H9 (cell line): ENCODE results near the gene PIRT. TPM values are rescaled to one million over a fixed set of nuclear protein-coding genes. Genes with fewer than 3 reads are reported as not detected.
"Not testable (repeated sequence)": the region's sequence is repeated elsewhere in the genome, so short reads cannot be mapped to it uniquely, and the experiment has no call there.

Source experiments
- DNase-seq: peaks from one replicate; pipeline ENCODE4 v3.0.0-alpha.2; 2017
- H2AFZ ChIP-seq: one replicate; pipeline ENCODE4 v1.6.1; 2013; ENCODE audit warnings: mild to moderate bottlenecking, low read length, control low read depth, moderate library complexity
- H2AK5ac ChIP-seq: 2 replicates; pipeline ENCODE4 v1.6.1; 2013; ENCODE audit warnings: low read length, control low read depth, mixed read lengths; ENCODE audit not compliant: insufficient read length
- H2BK120ac ChIP-seq: one replicate; pipeline ENCODE4 v1.6.1; 2013; ENCODE audit warnings: low read depth, mild to moderate bottlenecking, low read length, control low read depth, inconsistent platforms; ENCODE audit not compliant: poor library complexity, severe bottlenecking
- H2BK12ac ChIP-seq: 2 replicates; pipeline ENCODE4 v1.6.1; 2013; ENCODE audit warnings: low read length, control low read depth, mixed read lengths, low read depth; ENCODE audit not compliant: insufficient read length
- H2BK15ac ChIP-seq: 2 replicates; pipeline ENCODE4 v1.6.1; 2013; ENCODE audit warnings: low read depth, low read length, control low read depth
- H2BK20ac ChIP-seq: one replicate; pipeline ENCODE4 v1.6.1; 2013; ENCODE audit warnings: low read depth, mild to moderate bottlenecking, low read length, control low read depth, inconsistent platforms; ENCODE audit not compliant: poor library complexity, severe bottlenecking
- H2BK5ac ChIP-seq: 2 replicates; pipeline ENCODE4 v1.6.1; 2013; ENCODE audit warnings: low read length, control low read depth, mixed read lengths; ENCODE audit not compliant: insufficient read length
- H3K14ac ChIP-seq: 2 replicates; pipeline ENCODE4 v1.6.1; 2013; ENCODE audit warnings: low read length, control low read depth; ENCODE audit not compliant: insufficient read depth
- H3K18ac ChIP-seq: 2 replicates; pipeline ENCODE4 v1.6.1; 2013; ENCODE audit warnings: low read depth, mild to moderate bottlenecking, mixed read lengths, low read length, control low read depth; ENCODE audit not compliant: insufficient read length
- H3K23ac ChIP-seq: 2 replicates; pipeline ENCODE4 v1.6.1; 2013; ENCODE audit warnings: low read length, control low read depth, mixed read lengths, low read depth; ENCODE audit not compliant: insufficient read length
- H3K23me2 ChIP-seq: 2 replicates; pipeline ENCODE4 v1.6.1; 2013; ENCODE audit warnings: low read depth, mild to moderate bottlenecking, mixed read lengths, low read length, control low read depth; ENCODE audit not compliant: insufficient read length, poor library complexity, severe bottlenecking
- H3K27ac ChIP-seq: 2 replicates; pipeline ENCODE4 v1.5.1; 2013; ENCODE audit warnings: low read length, control low read depth, mixed read lengths, low read depth; ENCODE audit not compliant: insufficient read length
- H3K27me3 ChIP-seq: 2 replicates; pipeline ENCODE4 v1.6.1; 2013; ENCODE audit warnings: low read length, control low read depth, inconsistent platforms; ENCODE audit not compliant: insufficient read depth
- H3K4ac ChIP-seq: 2 replicates; pipeline ENCODE4 v1.6.1; 2013; ENCODE audit warnings: low read depth, mild to moderate bottlenecking, control low read depth, inconsistent platforms, low read length, moderate library complexity
- H3K4me1 ChIP-seq: 2 replicates; pipeline ENCODE4 v1.6.1; 2013; ENCODE audit warnings: low read length, control low read depth, inconsistent platforms; ENCODE audit not compliant: insufficient read depth
- H3K4me2 ChIP-seq: 2 replicates; pipeline ENCODE4 v1.6.1; 2013; ENCODE audit warnings: low read length, control low read depth, mixed read lengths; ENCODE audit not compliant: insufficient read length, insufficient read depth
- H3K56ac ChIP-seq: 2 replicates; pipeline ENCODE4 v1.6.1; 2013; ENCODE audit warnings: low read depth, mild to moderate bottlenecking, mixed read lengths, low read length, control low read depth; ENCODE audit not compliant: insufficient read length
- H3K79me1 ChIP-seq: 2 replicates; pipeline ENCODE4 v1.6.1; 2013; ENCODE audit warnings: low read depth, mild to moderate bottlenecking, moderate library complexity, low read length, control low read depth, inconsistent platforms; ENCODE audit not compliant: insufficient read depth, poor library complexity, severe bottlenecking
- H3K79me2 ChIP-seq: 2 replicates; pipeline ENCODE4 v1.6.1; 2013; ENCODE audit warnings: low read length, control low read depth, inconsistent platforms; ENCODE audit not compliant: insufficient read depth
- H3K9ac ChIP-seq: 2 replicates; pipeline ENCODE4 v1.6.1; 2013; ENCODE audit warnings: low read length, control low read depth, mixed read lengths; ENCODE audit not compliant: insufficient read length; ENCODE audit errors: extremely low read depth
- H3K9me3 ChIP-seq: one replicate; pipeline ENCODE4 v1.6.1; 2013; ENCODE audit warnings: low read depth, low read length, inconsistent platforms; ENCODE audit not compliant: control insufficient read depth
- H3T11ph ChIP-seq: one replicate; pipeline ENCODE4 v1.6.1; 2013; ENCODE audit warnings: mild to moderate bottlenecking, low read length, control low read depth, inconsistent platforms
- H4K20me1 ChIP-seq: one replicate; pipeline ENCODE4 v1.6.1; 2013; ENCODE audit not compliant: control insufficient read depth, insufficient read length, insufficient read depth
- H4K5ac ChIP-seq: 2 replicates; pipeline ENCODE4 v1.6.1; 2013; ENCODE audit warnings: low read depth, mild to moderate bottlenecking, mixed read lengths, low read length, control low read depth; ENCODE audit not compliant: insufficient read length
- H4K8ac ChIP-seq: replicated peaks from 2 replicates; pipeline ENCODE4 v1.6.1; 2013; ENCODE audit warnings: low read length, control low read depth, mixed read lengths, low read depth; ENCODE audit not compliant: insufficient read length
- H4K91ac ChIP-seq: 2 replicates; pipeline ENCODE4 v1.6.1; 2013; ENCODE audit warnings: low read depth, mild to moderate bottlenecking, moderate library complexity, mixed read lengths, low read length, control low read depth; ENCODE audit not compliant: insufficient read length
- H3K27ac Mint-ChIP-seq, 3 experiments: 2 replicates in 2 of 3; 3 replicates in 1 of 3; pipeline ENCODE4 v1.8.0; 2020 to 2021; ENCODE audit warnings: mixed read lengths in 3 of 3, mild to moderate bottlenecking in 1 of 3, moderate library complexity in 1 of 3
- H3K27me3 Mint-ChIP-seq: 2 replicates; pipeline ENCODE4 v1.8.0; 2021; ENCODE audit warnings: low read depth, mild to moderate bottlenecking, moderate library complexity, mixed read lengths
- H3K36me3 Mint-ChIP-seq, 3 experiments: 2 replicates in 2 of 3; 3 replicates in 1 of 3; pipeline ENCODE4 v1.8.0; 2020 to 2021; ENCODE audit warnings: low read depth in 3 of 3, mixed read lengths in 3 of 3; ENCODE audit not compliant: insufficient read depth in 1 of 3
- H3K4me1 Mint-ChIP-seq, 2 experiments: 2 replicates each; pipeline ENCODE4 v1.8.0; 2020; ENCODE audit warnings: mixed read lengths in 2 of 2
- H3K4me3 Mint-ChIP-seq, 2 experiments: 2 replicates in 1 of 2; 3 replicates in 1 of 2; pipeline ENCODE4 v1.8.0; 2020 to 2021; ENCODE audit warnings: mild to moderate bottlenecking in 2 of 2, mixed read lengths in 2 of 2, moderate library complexity in 1 of 2
- H3K9me3 Mint-ChIP-seq, 2 experiments: 2 replicates in 1 of 2; 3 replicates in 1 of 2; pipeline ENCODE4 v1.8.0; 2020; ENCODE audit warnings: mild to moderate bottlenecking in 2 of 2, mixed read lengths in 2 of 2, moderate library complexity in 1 of 2
- CTCF ChIP-seq: fragments of 200-600 bp; sonication (generic); conservative IDR thresholded peaks from 3 replicates; pipeline ENCODE4 v1.8.0; 2021; ENCODE audit warnings: antibody characterized with exemption, mild to moderate bottlenecking
- WGBS: extraction: QIAGEN DNeasy Blood & Tissue Kit; methylation state at CpG from one replicate; pipeline ENCODE4 v1.1.7; 2013; ENCODE audit warnings: missing lambda C conversion rate, low lambda C conversion rate, mixed read lengths; ENCODE audit not compliant: insufficient read length; ENCODE audit errors: extremely low coverage; 5-methylcytosine and 5-hydroxymethylcytosine counted together
- total RNA-seq: library from RNA; stranded (reverse); gene quantifications from 2 replicates; pipeline ENCODE4 v1.2.1, GENCODE V29; 2021

PIRT gene
- total RNA-seq, 1 experiment from 2014 or later = not detected

DNA sequence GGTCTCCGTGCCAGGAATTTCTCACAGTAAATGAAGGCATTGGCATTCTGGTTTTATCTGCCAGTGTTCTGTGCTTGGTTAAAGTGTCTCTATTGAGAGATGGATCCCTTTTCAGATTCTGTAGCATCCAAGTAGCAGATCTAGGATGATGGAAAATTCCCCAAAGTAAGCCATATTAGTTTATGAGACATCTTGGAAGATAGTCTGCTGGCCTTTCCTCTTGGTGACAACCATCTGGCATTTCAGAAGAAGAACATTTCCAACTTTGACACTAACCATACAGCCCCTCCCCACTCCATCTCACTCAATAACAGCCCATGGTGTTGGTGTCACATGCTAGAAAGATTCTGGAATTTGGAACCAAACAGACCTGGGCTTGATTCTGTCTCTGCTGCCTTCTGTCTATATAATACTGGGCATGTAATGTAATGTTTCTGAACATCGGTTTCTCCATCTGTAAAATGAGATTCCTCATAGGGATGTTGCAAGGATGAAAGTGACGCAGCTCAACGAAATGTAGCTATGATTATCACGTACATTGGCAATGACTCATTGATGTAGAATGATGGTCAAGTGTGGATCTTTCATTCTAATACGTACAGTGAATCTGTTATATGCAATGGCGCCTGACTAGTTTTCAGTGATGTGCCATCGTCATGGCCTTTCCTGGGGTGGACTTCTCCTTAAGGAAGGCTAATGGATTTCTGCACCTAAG lies 32.6 kb upstream of the PIRT start:
- no peak for TF ChIP-seq CTCF
- H2BK20ac ChIP-seq = no peak overlapping the region
- no peak overlapping the region for H2AFZ ChIP-seq
- no peak overlapping the region for H3K56ac ChIP-seq
- H3K79me1 ChIP-seq = no peaks in the 10 kb centered on the region
- H4K20me1 ChIP-seq = no peaks in the 10 kb centered on the region
- H3K14ac ChIP-seq = no peak overlapping the region
- H2BK12ac ChIP-seq = no peak overlapping the region
- no peak overlapping the region for H3K18ac ChIP-seq
- no peak overlapping the region for H3K27ac ChIP-seq
- peaks cover 5% of the 10 kb centered on the region for H3K27me3 Mint-ChIP-seq
- H3K27ac Mint-ChIP-seq = no peak overlapping the region
- WGBS = no CpG with 5 or more reads among the region's 8 CpGs
- no peak overlapping the region for H2BK5ac ChIP-seq
- H2BK120ac ChIP-seq = no peak overlapping the region
- peaks cover 2 to 6% of the 10 kb centered on the region in 2 experiments; a peak in 3 of 5 replicates for H3K9me3 Mint-ChIP-seq
- no peaks in the 10 kb centered on the region for H3K4me1 ChIP-seq
- no peak overlapping the region for H2BK15ac ChIP-seq
- DNase-seq = no peak
- H3K23me2 ChIP-seq = no peaks in the 10 kb centered on the region
- no peak overlapping the region for H4K8ac ChIP-seq
- no peak overlapping the region for H3K4me3 Mint-ChIP-seq
- H3T11ph ChIP-seq = no peak overlapping the region
- H2AK5ac ChIP-seq = no peak overlapping the region
- H4K91ac ChIP-seq = no peak overlapping the region
- H3K4me1 Mint-ChIP-seq = no peaks in the 10 kb centered on the region; a peak in 1 of 4 replicates
- H3K79me2 ChIP-seq = no peaks in the 10 kb centered on the region
- H3K23ac ChIP-seq = no peak overlapping the region
- H3K4me2 ChIP-seq = no peak overlapping the region
- no peak overlapping the region for H3K4ac ChIP-seq
- no peaks in the 10 kb centered on the region for H3K36me3 Mint-ChIP-seq
- H4K5ac ChIP-seq = no peak overlapping the region
- H3K27me3 ChIP-seq = no peaks in the 10 kb centered on the region
- H3K9me3 ChIP-seq = no peaks in the 10 kb centered on the region
- no peak overlapping the region for H3K9ac ChIP-seq

- not testable (repeated sequence) for H3K4me2 ChIP-seq, H3K23ac ChIP-seq, H2AK5ac ChIP-seq, H4K20me1 ChIP-seq, H3K27me3 Mint-ChIP-seq, H2BK20ac ChIP-seq, H3K9me3 ChIP-seq, H3K9ac ChIP-seq, H3K4me1 ChIP-seq, H4K5ac ChIP-seq, H3K36me3 Mint-ChIP-seq, H3K23me2 ChIP-seq, H2BK5ac ChIP-seq, H3K56ac ChIP-seq, H3K4ac ChIP-seq, H2BK12ac ChIP-seq, H3K4me3 Mint-ChIP-seq, H3T11ph ChIP-seq, H2BK120ac ChIP-seq, H3K27me3 ChIP-seq, H2AFZ ChIP-seq, H3K4me1 Mint-ChIP-seq, H3K79me2 ChIP-seq, H2BK15ac ChIP-seq, H4K91ac ChIP-seq, DNase-seq, H4K8ac ChIP-seq, H3K79me1 ChIP-seq, H3K27ac Mint-ChIP-seq, H3K18ac ChIP-seq, H3K9me3 Mint-ChIP-seq, H3K27ac ChIP-seq, H3K14ac ChIP-seq
- no CpG with 5 or more reads among the region's 2 CpGs for WGBS
Observed at GRCh38 chr17:10868744-10869143, 30.9 kb upstream of the PIRT start.
